HCT116 (cell line): ENCODE measurements around the gene PLEKHN1. TPM values are rescaled to one million over a fixed set of nuclear protein-coding genes. Genes with fewer than 3 reads are reported as not detected.

ENCODE experiments used
- ATAC-seq: fragments of 200-7000 bp; cut with Tn5 transposase; 2 replicates; pipeline ENCODE4 v1.9.1; 2020; ENCODE audit warnings: mild to moderate bottlenecking, moderate library complexity
- BruUV-seq: library from RNA; stranded (reverse); fragments of 400-500 nt; replicated peaks from 2 replicates; lab custom pipeline; 2021; lab: Mats Ljungman, UMichigan
- CTCF ChIA-PET: fragments of 300-600 bp; sonication (Branson Sonifier 250); formaldehyde crosslinking; loops from one replicate; lab custom pipeline; 2021; ENCODE audit warnings: antibody characterized with exemption; lab: Charles Lee
- POLR2A ChIA-PET: fragments of 300-600, 350-600 bp; sonication (Branson Sonifier 250); formaldehyde crosslinking; loops from one replicate; lab custom pipeline; 2021; ENCODE audit warnings: antibody characterized with exemption; lab: Charles Lee
- RAD21 ChIA-PET, 2 experiments: fragments of 300-600 bp; sonication (Branson Sonifier 250); formaldehyde crosslinking; loops; one replicate each; lab custom pipeline; 2023; ENCODE audit warnings: low total read pairs in 2 of 2; ENCODE audit not compliant: uncharacterized antibody in 2 of 2, unreplicated experiment in 2 of 2, low non-redundant PET in 1 of 2; lab: Charles Lee
- DNase-seq: peaks from one replicate; pipeline ENCODE4 v3.0.0-alpha.2; 2010; ENCODE audit warnings: low read depth, low spot score
- H2AFZ ChIP-seq: fragments of 200-600 bp; shearing (Covaris generic), sonication (generic); 2 replicates; pipeline ENCODE4 v1.6.1; 2017; ENCODE audit warnings: low read depth, mixed run types, mixed read lengths, antibody characterized with exemption, low read length; ENCODE audit not compliant: poor library complexity, severe bottlenecking
- H3K27ac ChIP-seq: 2 replicates; pipeline ENCODE4 v1.5.1; 2012; ENCODE audit warnings: low read depth, low read length
- H3K27me3 ChIP-seq: fragments of 200-600 bp; sonication (generic); 2 replicates; pipeline ENCODE4 v1.6.1; 2016; ENCODE audit warnings: mixed run types, low read length, mixed read lengths; ENCODE audit not compliant: insufficient read depth
- H3K36me3 ChIP-seq, 2 experiments: fragments of 200-500 bp in 1 of 2; fragments of 200-600 bp in 1 of 2; sonication (Bioruptor generic) in 1 of 2; sonication (generic) in 1 of 2; 2 replicates each; pipeline versions ENCODE4 v1.5.1 to v1.6.1; 2014 to 2016; ENCODE audit warnings: low read length in 2 of 2, inconsistent platforms in 1 of 2, mixed read lengths in 1 of 2, mixed run types in 1 of 2; ENCODE audit not compliant: insufficient read depth in 2 of 2, control insufficient read depth in 1 of 2
- H3K4me1 ChIP-seq, 2 experiments: fragments of 200-600 bp in 1 of 2; sonication (generic) in 1 of 2; 2 replicates each; pipeline versions ENCODE4 v1.5.1 to v1.6.1; 2012 to 2017; ENCODE audit warnings: low read length in 2 of 2, inconsistent platforms in 1 of 2, mild to moderate bottlenecking in 1 of 2, mixed read lengths in 1 of 2, mixed run types in 1 of 2, moderate library complexity in 1 of 2; ENCODE audit not compliant: insufficient read depth in 2 of 2, control insufficient read depth in 1 of 2
- H3K4me2 ChIP-seq: fragments of 200-600 bp; sonication (generic); 2 replicates; pipeline ENCODE4 v1.6.1; 2017; ENCODE audit warnings: mixed run types, low read length, mixed read lengths
- H3K4me3 ChIP-seq, 2 experiments: fragments of 200-600 bp in 1 of 2; sonication (generic) in 1 of 2; replicated peaks in 1 of 2; 2 replicates each; pipeline ENCODE4 v1.5.1; 2011 to 2016; ENCODE audit warnings: low read length in 2 of 2, control low read depth in 1 of 2, low read depth in 1 of 2, mild to moderate bottlenecking in 1 of 2, mixed read lengths in 1 of 2, mixed run types in 1 of 2
- H3K79me2 ChIP-seq: fragments of 200-600 bp; sonication (generic); 2 replicates; pipeline ENCODE4 v1.6.1; 2017; ENCODE audit warnings: mild to moderate bottlenecking, mixed run types, low read length, moderate library complexity, mixed read lengths; ENCODE audit not compliant: insufficient read depth
- H3K9ac ChIP-seq: fragments of 200-600 bp; sonication (generic); 2 replicates; pipeline ENCODE4 v1.6.1; 2016; ENCODE audit warnings: low read length, mixed read lengths
- H3K9me2 ChIP-seq: fragments of 200-600 bp; sonication (generic), shearing (Covaris generic); 2 replicates; pipeline ENCODE4 v1.6.1; 2017; ENCODE audit warnings: mixed run types, mild to moderate bottlenecking, moderate library complexity; ENCODE audit not compliant: insufficient read depth
- H3K9me3 ChIP-seq, 2 experiments: fragments of 200-500 bp in 1 of 2; fragments of 200-600 bp in 1 of 2; sonication (Bioruptor generic) in 1 of 2; sonication (generic) in 1 of 2; 2 replicates each; pipeline ENCODE4 v1.6.1; 2014 to 2017; ENCODE audit warnings: low read length in 2 of 2, mixed read lengths in 2 of 2, inconsistent platforms in 1 of 2, low read depth in 1 of 2, mild to moderate bottlenecking in 1 of 2, mixed run types in 1 of 2, moderate library complexity in 1 of 2; ENCODE audit not compliant: control insufficient read depth in 1 of 2, insufficient read depth in 1 of 2
- H4K20me1 ChIP-seq: fragments of 200-600 bp; sonication (generic), shearing (Covaris generic); 2 replicates; pipeline ENCODE4 v1.6.1; 2017; ENCODE audit warnings: mixed run types, mild to moderate bottlenecking, moderate library complexity; ENCODE audit not compliant: insufficient read depth
- ATF3 ChIP-seq: IDR thresholded peaks from 2 replicates; pipeline ENCODE4 v1.6.1; 2012
- MAX ChIP-seq: IDR thresholded peaks from 2 replicates; pipeline ENCODE4 v1.6.1; 2012
- RAD21 ChIP-seq: IDR thresholded peaks from 2 replicates; pipeline ENCODE4 v1.6.1; 2012; ENCODE audit warnings: low read depth, mild to moderate bottlenecking
- SRF ChIP-seq: IDR thresholded peaks from 2 replicates; pipeline ENCODE4 v1.6.1; 2012; ENCODE audit warnings: low read depth
- intact Hi-C: fragments of 100-400 bp; cut with micrococcal nuclease; formaldehyde crosslinking; loops from 2 replicates; pipeline ENCODE4 v1.10.0; 2022
- total RNA-seq: library from RNA; stranded (reverse); gene quantifications from one replicate; pipeline ENCODE4 v1.2.1, GENCODE V29; 2021; ENCODE audit not compliant: unreplicated experiment
- TF ChIP-seq, protein P1 (sequence below): IDR thresholded peaks from 2 replicates; pipeline ENCODE4 v1.6.1; 2011; ENCODE audit warnings: mild to moderate bottlenecking, low read length, moderate library complexity; ENCODE audit not compliant: insufficient replicate concordance; ENCODE audit errors: extremely low read depth
- TF ChIP-seq, protein P2 (sequence below), 3 experiments: fragments of 200-600 bp in 1 of 3; sonication (generic) in 1 of 3; IDR thresholded peaks in 2 of 3; conservative IDR thresholded peaks in 1 of 3; 2 replicates each; pipeline ENCODE4 v1.5.1; 2012 to 2017; ENCODE audit warnings: low read depth in 2 of 3, low read length in 2 of 3, antibody characterized with exemption in 1 of 3, borderline replicate concordance in 1 of 3, control low read depth in 1 of 3, mild to moderate bottlenecking in 1 of 3, mixed read lengths in 1 of 3, mixed run types in 1 of 3, moderate library complexity in 1 of 3; ENCODE audit not compliant: insufficient read depth in 1 of 3

PLEKHN1 gene
- total RNA-seq, 1 experiment from 2014 or later: 11.6 TPM

DNA sequence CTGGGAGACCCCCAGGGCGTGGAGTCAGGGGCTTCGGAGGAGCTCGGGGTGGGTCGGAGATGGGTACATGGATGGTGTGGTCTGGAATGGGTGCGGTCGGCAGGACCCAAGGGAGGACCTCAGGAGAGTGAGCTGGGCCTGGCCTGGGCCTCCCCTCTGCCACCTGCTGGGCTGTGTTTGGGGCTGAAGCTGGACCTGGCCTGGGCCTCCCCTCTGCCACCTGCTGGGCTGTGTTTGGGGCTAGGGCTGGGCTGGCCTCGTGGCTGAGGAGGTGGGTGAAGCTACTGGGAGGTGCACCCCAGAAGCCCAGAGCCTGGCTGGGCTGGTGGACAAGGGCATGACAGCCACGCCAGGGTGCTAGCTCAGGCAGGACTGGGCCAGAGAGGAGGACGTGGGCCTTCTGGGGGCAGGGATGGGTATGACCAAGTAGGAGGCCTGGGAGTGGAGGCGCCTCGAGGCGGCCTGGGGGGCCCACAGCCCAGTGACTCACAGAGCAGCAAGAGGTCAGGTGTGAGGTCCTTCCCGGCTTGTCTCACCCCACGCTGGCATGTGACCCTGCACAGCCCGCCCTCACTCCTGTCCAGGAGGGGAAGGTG is 28.1 kb upstream of the PLEKHN1 start:
- no peak overlapping the region for H3K4me3 ChIP-seq
- H3K79me2 ChIP-seq: no peaks in the 10 kb centered on the region
- ChIA-PET CTCF (interaction anchor here (0.8 to 1.4 kb wide), 3 partner anchors 10 to 33 kb away, joined by 3 to 14 read pairs (median 4); no protein-coding TSS in a partner anchor), RAD21 (interaction anchor here (1.0 to 1.1 kb wide), 3 partner anchors 10 to 69 kb away, joined by 3 read pairs; no protein-coding TSS in a partner anchor), POLR2A (no interaction called here)
- H4K20me1 ChIP-seq: no peaks in the 10 kb centered on the region
- peak overlapping the region; percentile 39; the same call in 1 of the 2 replicates for H3K4me2 ChIP-seq
- intact Hi-C loops: no loop called here
- H3K9me3 ChIP-seq: no peaks in the 10 kb centered on the region
- H2AFZ ChIP-seq: no peak overlapping the region
- no peak for DNase-seq
- H3K27ac ChIP-seq: no peak overlapping the region; the same call in 1 of the 2 replicates
- H3K4me1 ChIP-seq: peaks cover 50 to 56% of the 10 kb centered on the region in 2 experiments
- no TSS peak for BruUV-seq
- H3K27me3 ChIP-seq: peaks cover 18% of the 10 kb centered on the region; the same call in 1 of the 2 replicates
- peak; percentile 35 for ATAC-seq
- TF ChIP-seq MAX (no peak; the same call in none of the 2 replicates), SRF (no peak), RAD21 (no peak; the same call in none of the 2 replicates), ATF3 (no peak)
- TF ChIP-seq, protein P1, sequence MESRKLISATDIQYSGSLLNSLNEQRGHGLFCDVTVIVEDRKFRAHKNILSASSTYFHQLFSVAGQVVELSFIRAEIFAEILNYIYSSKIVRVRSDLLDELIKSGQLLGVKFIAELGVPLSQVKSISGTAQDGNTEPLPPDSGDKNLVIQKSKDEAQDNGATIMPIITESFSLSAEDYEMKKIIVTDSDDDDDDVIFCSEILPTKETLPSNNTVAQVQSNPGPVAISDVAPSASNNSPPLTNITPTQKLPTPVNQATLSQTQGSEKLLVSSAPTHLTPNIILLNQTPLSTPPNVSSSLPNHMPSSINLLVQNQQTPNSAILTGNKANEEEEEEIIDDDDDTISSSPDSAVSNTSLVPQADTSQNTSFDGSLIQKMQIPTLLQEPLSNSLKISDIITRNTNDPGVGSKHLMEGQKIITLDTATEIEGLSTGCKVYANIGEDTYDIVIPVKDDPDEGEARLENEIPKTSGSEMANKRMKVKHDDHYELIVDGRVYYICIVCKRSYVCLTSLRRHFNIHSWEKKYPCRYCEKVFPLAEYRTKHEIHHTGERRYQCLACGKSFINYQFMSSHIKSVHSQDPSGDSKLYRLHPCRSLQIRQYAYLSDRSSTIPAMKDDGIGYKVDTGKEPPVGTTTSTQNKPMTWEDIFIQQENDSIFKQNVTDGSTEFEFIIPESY: no peak
- TF ChIP-seq, protein P2, sequence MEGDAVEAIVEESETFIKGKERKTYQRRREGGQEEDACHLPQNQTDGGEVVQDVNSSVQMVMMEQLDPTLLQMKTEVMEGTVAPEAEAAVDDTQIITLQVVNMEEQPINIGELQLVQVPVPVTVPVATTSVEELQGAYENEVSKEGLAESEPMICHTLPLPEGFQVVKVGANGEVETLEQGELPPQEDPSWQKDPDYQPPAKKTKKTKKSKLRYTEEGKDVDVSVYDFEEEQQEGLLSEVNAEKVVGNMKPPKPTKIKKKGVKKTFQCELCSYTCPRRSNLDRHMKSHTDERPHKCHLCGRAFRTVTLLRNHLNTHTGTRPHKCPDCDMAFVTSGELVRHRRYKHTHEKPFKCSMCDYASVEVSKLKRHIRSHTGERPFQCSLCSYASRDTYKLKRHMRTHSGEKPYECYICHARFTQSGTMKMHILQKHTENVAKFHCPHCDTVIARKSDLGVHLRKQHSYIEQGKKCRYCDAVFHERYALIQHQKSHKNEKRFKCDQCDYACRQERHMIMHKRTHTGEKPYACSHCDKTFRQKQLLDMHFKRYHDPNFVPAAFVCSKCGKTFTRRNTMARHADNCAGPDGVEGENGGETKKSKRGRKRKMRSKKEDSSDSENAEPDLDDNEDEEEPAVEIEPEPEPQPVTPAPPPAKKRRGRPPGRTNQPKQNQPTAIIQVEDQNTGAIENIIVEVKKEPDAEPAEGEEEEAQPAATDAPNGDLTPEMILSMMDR (IDR thresholded peaks at IDR 0.05 in 2 of 3, conservative IDR thresholded peaks at IDR 0.05 in 1 of 3; ENCODE audit: borderline replicate concordance in 1 of 3, insufficient read depth in 1 of 3, low read depth in 2 of 3, low read length in 2 of 3): peak; percentile 57 to 98 (median 71)
- no peaks in the 10 kb centered on the region for H3K9me2 ChIP-seq
- H3K9ac ChIP-seq: no peak overlapping the region
- no peaks in the 10 kb centered on the region for H3K36me3 ChIP-seq
